ENCODE results near the gene CNTNAP2. TPM values are rescaled to one million over a fixed set of nuclear protein-coding genes. Genes with fewer than 3 reads are reported as not detected.

The CNTNAP2 gene
- total and polyA plus RNA-seq, 2 of the 8 experiments (the other 6 are each of a cell fraction or from before 2014, with no cell fraction given), result 27.9 to 71.0 TPM

DNA sequence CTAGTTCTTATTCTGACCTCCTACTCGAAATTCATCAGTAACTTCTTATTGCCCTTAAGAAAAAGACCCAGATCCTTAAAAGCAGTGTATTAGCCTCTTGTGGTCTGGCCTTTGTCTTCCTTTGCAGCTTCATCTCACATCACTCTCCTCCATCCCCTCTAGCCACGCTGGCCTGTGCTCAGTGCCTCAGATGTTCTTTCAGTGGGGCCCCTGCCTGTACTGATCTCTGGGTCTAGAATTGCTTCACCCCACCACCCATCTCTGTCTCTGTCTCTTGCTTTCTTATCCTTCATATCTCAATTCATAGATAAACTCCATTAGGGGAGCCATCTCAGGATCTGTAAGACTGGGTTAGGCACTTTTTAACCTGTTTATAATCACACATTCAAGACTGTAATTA is 1295.5 kb downstream of the CNTNAP2 start (continued):
- no peak for TF ChIP-seq NANOG (IDR thresholded peaks at IDR 0.05; ENCODE audit: insufficient read depth, low read depth, low read length, poor library complexity, severe bottlenecking)
- no peak for TF ChIP-seq POLR2A (IDR thresholded peaks at IDR 0.05; ENCODE audit: control extremely low read depth in 1 of 2, low read depth in 2 of 2, low read length in 2 of 2)
- no peak for TF ChIP-seq CEBPB (IDR thresholded peaks at IDR 0.05; ENCODE audit: low read depth, low read length)
- no peak for TF ChIP-seq POU5F1 (IDR thresholded peaks at IDR 0.05; ENCODE audit: low read depth, low read length)
- no peak for TF ChIP-seq SP1 (IDR thresholded peaks at IDR 0.05; ENCODE audit: low read depth, low read length)
- no peak for TF ChIP-seq POLR2AphosphoS5 (IDR thresholded peaks at IDR 0.05; ENCODE audit: low read depth, low read length)
